ENCODE results near the gene SERPING1. TPM values are rescaled to one million over a fixed set of nuclear protein-coding genes. Genes with fewer than 3 reads are reported as not detected.

Gene SERPING1
- total RNA-seq, 1 donor, result 31.5 TPM

GRCh38 chr11:57610170-57610569 is 12.7 kb downstream of the SERPING1 start:
- no peak for TF ChIP-seq CTCF (IDR thresholded peaks at IDR 0.05; ENCODE audit: extremely low read depth, low read depth, low read length)

GRCh38 chr11:57614234-57614772 is 16.8 kb downstream of the SERPING1 start:
- Histone ChIP-seq H3K4me1 (ENCODE audit: insufficient read depth, low read length) (no peaks in the 10 kb centered on the region), H3K27ac (ENCODE audit: low read depth, low read length) (no peak overlapping the region), H3K79me2 (ENCODE audit: insufficient read depth, low read length) (no peaks in the 10 kb centered on the region), H3K4me2 (ENCODE audit: insufficient read depth, low read length) (no peak overlapping the region), H4K20me1 (ENCODE audit: insufficient read depth, low read length) (no peaks in the 10 kb centered on the region), H3K27me3 (ENCODE audit: insufficient read depth, low read length) (no peaks in the 10 kb centered on the region), H3K4me3 (ENCODE audit: insufficient read depth, low read length) (no peak overlapping the region), H2AFZ (ENCODE audit: low read length) (no peak overlapping the region), H3K36me3 (ENCODE audit: insufficient read depth, low read length) (no peaks in the 10 kb centered on the region), H3K9me3 (ENCODE audit: low read depth, low read length) (no peaks in the 10 kb centered on the region)
- DNase-seq (ENCODE audit: insufficient read length, low spot score, missing footprints), result no peak
- no peak for TF ChIP-seq CTCF (IDR thresholded peaks at IDR 0.05; ENCODE audit: extremely low read depth, low read depth, low read length)

More at GRCh38 chr11:57610170-57610569, 12.7 kb downstream of the SERPING1 start:
- H3K4me1 ChIP-seq (ENCODE audit: insufficient read depth, low read length), result no peaks in the 10 kb centered on the region
- H3K36me3 ChIP-seq (ENCODE audit: insufficient read depth, low read length), result peaks cover 4% of the 10 kb centered on the region
- no peaks in the 10 kb centered on the region for H3K9me3 ChIP-seq (ENCODE audit: low read depth, low read length)
- H3K4me2 ChIP-seq (ENCODE audit: insufficient read depth, low read length), result no peak overlapping the region
- H3K4me3 ChIP-seq (ENCODE audit: insufficient read depth, low read length), result no peak overlapping the region
- no peaks in the 10 kb centered on the region for H4K20me1 ChIP-seq (ENCODE audit: insufficient read depth, low read length)
- no peaks in the 10 kb centered on the region for H3K79me2 ChIP-seq (ENCODE audit: insufficient read depth, low read length)
- no peaks in the 10 kb centered on the region for H3K27me3 ChIP-seq (ENCODE audit: insufficient read depth, low read length)
- H3K27ac ChIP-seq (ENCODE audit: low read depth, low read length), result no peak overlapping the region
- no peak overlapping the region for H2AFZ ChIP-seq (ENCODE audit: low read length)
- DNase-seq (ENCODE audit: insufficient read length, low spot score, missing footprints), result no peak

GRCh38 chr11:57615308-57615707 is 17.8 kb downstream of the SERPING1 start:
- H3K36me3 ChIP-seq (ENCODE audit: insufficient read depth, low read length), result no peaks in the 10 kb centered on the region

GRCh38 chr11:57616595-57616994 is 19.1 kb downstream of the SERPING1 start:
- TF ChIP-seq CTCF (IDR thresholded peaks at IDR 0.05; ENCODE audit: extremely low read depth, low read depth, low read length), result no peak
- Histone ChIP-seq H3K79me2 (ENCODE audit: insufficient read depth, low read length) (no peaks in the 10 kb centered on the region), H4K20me1 (ENCODE audit: insufficient read depth, low read length) (no peaks in the 10 kb centered on the region), H3K36me3 (ENCODE audit: insufficient read depth, low read length) (no peaks in the 10 kb centered on the region), H3K27ac (ENCODE audit: low read depth, low read length) (no peak overlapping the region), H3K27me3 (ENCODE audit: insufficient read depth, low read length) (no peaks in the 10 kb centered on the region), H3K4me1 (ENCODE audit: insufficient read depth, low read length) (no peaks in the 10 kb centered on the region), H3K4me3 (ENCODE audit: insufficient read depth, low read length) (no peak overlapping the region), H2AFZ (ENCODE audit: low read length) (no peak overlapping the region), H3K4me2 (ENCODE audit: insufficient read depth, low read length) (no peak overlapping the region), H3K9me3 (ENCODE audit: low read depth, low read length) (no peaks in the 10 kb centered on the region)
- no peak for DNase-seq (ENCODE audit: insufficient read length, low spot score, missing footprints)

More at GRCh38 chr11:57615308-57615707, 17.8 kb downstream of the SERPING1 start:
- no peak for DNase-seq (ENCODE audit: insufficient read length, low spot score, missing footprints)
- TF ChIP-seq CTCF (IDR thresholded peaks at IDR 0.05; ENCODE audit: extremely low read depth, low read depth, low read length), result no peak
- no peak overlapping the region for H3K4me2 ChIP-seq (ENCODE audit: insufficient read depth, low read length)
- H3K9me3 ChIP-seq (ENCODE audit: low read depth, low read length), result no peaks in the 10 kb centered on the region
- H2AFZ ChIP-seq (ENCODE audit: low read length), result no peak overlapping the region
- no peaks in the 10 kb centered on the region for H3K79me2 ChIP-seq (ENCODE audit: insufficient read depth, low read length)
- H3K27ac ChIP-seq (ENCODE audit: low read depth, low read length), result no peak overlapping the region
- H4K20me1 ChIP-seq (ENCODE audit: insufficient read depth, low read length), result no peaks in the 10 kb centered on the region
- H3K4me1 ChIP-seq (ENCODE audit: insufficient read depth, low read length), result no peaks in the 10 kb centered on the region
- H3K27me3 ChIP-seq (ENCODE audit: insufficient read depth, low read length), result no peaks in the 10 kb centered on the region
- no peak overlapping the region for H3K4me3 ChIP-seq (ENCODE audit: insufficient read depth, low read length)
